ENCODE data around the gene BDNF. TPM values are rescaled to one million over a fixed set of nuclear protein-coding genes. Genes with fewer than 3 reads are reported as not detected.

BDNF gene
- total and polyA plus RNA-seq, 2 of the 8 experiments (the other 6 are each of a cell fraction or from before 2014, with no cell fraction given) = 2.4 to 5.4 TPM

DNA sequence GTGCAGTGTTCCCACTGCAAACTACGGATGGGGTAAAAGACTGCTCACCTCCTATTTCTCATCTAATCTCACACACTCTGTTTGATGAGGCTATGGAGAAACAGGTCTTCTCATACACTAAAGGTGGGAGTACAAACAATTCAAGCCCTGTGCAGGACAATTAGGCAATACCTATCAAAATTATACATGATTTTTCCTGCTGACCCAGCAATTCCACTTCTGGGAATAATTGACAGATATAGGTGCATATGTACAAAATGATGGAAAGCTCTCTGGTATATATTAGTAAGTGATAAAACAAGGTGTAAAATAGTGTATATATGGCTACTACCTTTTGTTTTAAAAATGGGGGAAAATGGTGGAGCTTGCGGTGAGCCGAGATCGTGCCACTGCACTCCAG, 23.1 kb downstream of the BDNF start:
- H3K23ac ChIP-seq (ENCODE audit: insufficient read length) = no peak overlapping the region
- H2BK5ac ChIP-seq (ENCODE audit: low read depth, low read length) = no peak overlapping the region
- no peak overlapping the region for H3K56ac ChIP-seq (replicated peaks; ENCODE audit: insufficient read length, low read depth, low read length)
- H3K36me3 ChIP-seq (ENCODE audit: control insufficient read depth in 2 of 4, insufficient read depth in 4 of 4, low read length in 3 of 4) = 0 out of 8 replicates have a peak, but pooled peaks cover 0 to 4% (median 0%) of the 10 kb centered on the region in 4 experiments
- H2BK12ac ChIP-seq (ENCODE audit: low read depth, low read length) = no peak overlapping the region
- H2AFZ ChIP-seq (ENCODE audit: low read length) = no peak overlapping the region
- no peak overlapping the region for H3K18ac ChIP-seq (ENCODE audit: extremely low read depth, low read length)
- H4K20me1 ChIP-seq (replicated peaks in 1 of 2; ENCODE audit: control insufficient read depth in 1 of 2, insufficient read depth in 2 of 2, low read length in 2 of 2) = no peaks in the 10 kb centered on the region
- H3K23me2 ChIP-seq (ENCODE audit: low read depth, low read length) = no peaks in the 10 kb centered on the region
- H3K79me2 ChIP-seq (ENCODE audit: control insufficient read depth in 1 of 2, insufficient read depth in 2 of 2, low read length in 2 of 2) = peaks cover 0 to 27% of the 10 kb centered on the region in 2 experiments; a peak in 3 of 4 replicates
- no peak for DNase-seq (ENCODE audit: low read depth in 1 of 2, low spot score in 2 of 2)
- no peak overlapping the region for H2BK20ac ChIP-seq (ENCODE audit: low read length)
- no peak overlapping the region for H3K4ac ChIP-seq (replicated peaks; ENCODE audit: insufficient read length, low read depth, low read length)
- H3K4me2 ChIP-seq (ENCODE audit: insufficient read depth in 1 of 2, low read depth in 2 of 2, low read length in 2 of 2) = no peak overlapping the region
- no peak overlapping the region for H3K9ac ChIP-seq (replicated peaks in 1 of 4; ENCODE audit: extremely low read depth in 1 of 4, low read depth in 3 of 4, low read length in 3 of 4)
- H3K27me3 ChIP-seq (replicated peaks in 1 of 4; ENCODE audit: control insufficient read depth in 3 of 4, extremely low read depth in 1 of 4, insufficient read depth in 3 of 4, low read length in 3 of 4) = no peaks in the 10 kb centered on the region
- H3K14ac ChIP-seq (ENCODE audit: insufficient read length) = no peak overlapping the region
- H3K79me1 ChIP-seq (ENCODE audit: low read depth, low read length) = no peaks in the 10 kb centered on the region
- no peak overlapping the region for H4K91ac ChIP-seq (replicated peaks; ENCODE audit: insufficient read length, low read length)
- FAIRE-seq = no peak
- no peak overlapping the region for H2BK15ac ChIP-seq (ENCODE audit: low read length)
- CTCF ChIA-PET (ENCODE audit: partially characterized antibody) = interaction anchor here (1.2 to 1.5 kb wide), 2 partner anchors 17 to 22 kb away, joined by 3 to 5 read pairs; no protein-coding TSS in a partner anchor
- TF ChIP-seq MAFK (IDR thresholded peaks at IDR 0.05; ENCODE audit: low read depth, low read length) (peak; percentile 30; the same call in 1 of the 2 replicates), KDM1A (IDR thresholded peaks at IDR 0.05; ENCODE audit: borderline replicate concordance, low read length) (no peak)
- H3K4me3 ChIP-seq (ENCODE audit: extremely low read depth in 1 of 4, insufficient read depth in 2 of 4, low read depth in 3 of 4, low read length in 4 of 4) = no peak overlapping the region
- WGBS, 2 experiments (ENCODE audit: extremely low coverage in 1 of 2, insufficient coverage in 1 of 2, insufficient read length in 1 of 2, insufficient replicate concordance in 2 of 2, low coverage in 1 of 2, low lambda C conversion rate in 2 of 2, missing lambda C conversion rate in 1 of 2) = 96% methylated on average over 4 of the region's 4 CpGs; no CpG with 5 or more reads in 1 of the 2 experiments
- no peak overlapping the region for H4K8ac ChIP-seq (ENCODE audit: extremely low read depth, insufficient read depth, low read length)
- H2BK120ac ChIP-seq (replicated peaks; ENCODE audit: low read depth, low read length) = no peak overlapping the region
- H3K4me1 ChIP-seq (replicated peaks in 1 of 4; ENCODE audit: control insufficient read depth in 3 of 4, insufficient read depth in 4 of 4, low read length in 3 of 4) = peaks cover 0 to 12% (median 2%) of the 10 kb centered on the region in 4 experiments; a peak in 2 of 7 replicates
- POLR2A ChIA-PET (ENCODE audit: partially characterized antibody) = interaction anchor here (1.4 to 1.8 kb wide), 3 partner anchors 11 to 41 kb away, joined by 3 to 5 read pairs (median 4); no protein-coding TSS in a partner anchor
- H4K5ac ChIP-seq (ENCODE audit: insufficient read length, low read depth, low read length) = no peak overlapping the region
- no peak overlapping the region for H2AK5ac ChIP-seq (ENCODE audit: low read depth, low read length)
- no peak overlapping the region for H3K27ac ChIP-seq (ENCODE audit: low read depth, low read length)
- H3K9me3 ChIP-seq (ENCODE audit: insufficient read depth in 2 of 2, low read depth in 1 of 2, low read length in 1 of 2) = no peaks in the 10 kb centered on the region
